Astrocyte (in vitro differentiated cells and primary cell): ENCODE measurements around the gene ZNF462. TPM values are rescaled to one million over a fixed set of nuclear protein-coding genes. Genes with fewer than 3 reads are reported as not detected.

Source experiments
- DNase-seq: peaks from one replicate; pipeline ENCODE4 v3.0.0-alpha.2; 2010; ENCODE audit warnings: low read depth
- FAIRE-seq: peaks from 2 replicates; lab custom pipeline; 2011; peaks lifted over from hg19 to GRCh38; lab: Jason Lieb, UNC
- H2AFZ ChIP-seq: 2 replicates; pipeline ENCODE4 v1.6.0; 2012; ENCODE audit warnings: low read depth, low read length, inconsistent platforms
- H3K27ac ChIP-seq: 2 replicates; pipeline ENCODE4 v1.5.1; 2011; ENCODE audit warnings: low read depth, low read length, inconsistent platforms
- H3K27me3 ChIP-seq: 2 replicates; pipeline ENCODE4 v1.6.0; 2011; ENCODE audit warnings: low read length, inconsistent platforms; ENCODE audit not compliant: insufficient read depth
- H3K36me3 ChIP-seq: 2 replicates; pipeline ENCODE4 v1.5.1; 2011; ENCODE audit warnings: low read length, inconsistent platforms; ENCODE audit not compliant: insufficient read depth
- H3K4me1 ChIP-seq: 2 replicates; pipeline ENCODE4 v1.5.1; 2011; ENCODE audit warnings: low read length, inconsistent platforms; ENCODE audit not compliant: insufficient read depth
- H3K4me2 ChIP-seq: 2 replicates; pipeline ENCODE4 v1.6.0; 2012; ENCODE audit warnings: low read length, inconsistent platforms
- H3K4me3 ChIP-seq: 2 replicates; pipeline ENCODE4 v1.5.1; 2011; ENCODE audit warnings: low read depth, mild to moderate bottlenecking, low read length, inconsistent platforms; ENCODE audit not compliant: insufficient read depth
- H3K79me2 ChIP-seq: 2 replicates; pipeline ENCODE4 v1.6.0; 2012; ENCODE audit warnings: mild to moderate bottlenecking, low read length, inconsistent platforms; ENCODE audit not compliant: insufficient read depth
- H3K9ac ChIP-seq: 2 replicates; pipeline ENCODE4 v1.6.0; 2012; ENCODE audit warnings: mild to moderate bottlenecking, low read length, inconsistent platforms
- H3K9me3 ChIP-seq: 2 replicates; pipeline ENCODE4 v1.5.1; 2012; ENCODE audit warnings: low read depth, mild to moderate bottlenecking, low read length, inconsistent platforms; ENCODE audit not compliant: insufficient read depth
- H4K20me1 ChIP-seq: 2 replicates; pipeline ENCODE4 v1.6.0; 2012; ENCODE audit warnings: low read length, inconsistent platforms; ENCODE audit not compliant: insufficient read depth
- H3K27ac Mint-ChIP-seq: one replicate; pipeline ENCODE4 v1.8.0; 2021; ENCODE audit warnings: mild to moderate bottlenecking, mixed read lengths; ENCODE audit not compliant: unreplicated experiment
- H3K27me3 Mint-ChIP-seq: one replicate; pipeline ENCODE4 v1.8.0; 2021; ENCODE audit warnings: low read depth, mixed read lengths; ENCODE audit not compliant: unreplicated experiment
- H3K36me3 Mint-ChIP-seq: one replicate; pipeline ENCODE4 v1.8.0; 2021; ENCODE audit warnings: low read depth, mixed read lengths; ENCODE audit not compliant: unreplicated experiment
- H3K4me1 Mint-ChIP-seq: one replicate; pipeline ENCODE4 v1.8.0; 2021; ENCODE audit warnings: low read depth, mixed read lengths; ENCODE audit not compliant: unreplicated experiment
- H3K4me3 Mint-ChIP-seq: one replicate; pipeline ENCODE4 v1.8.0; 2021; ENCODE audit warnings: mild to moderate bottlenecking, moderate library complexity, mixed read lengths; ENCODE audit not compliant: unreplicated experiment
- H3K9me3 Mint-ChIP-seq: one replicate; pipeline ENCODE4 v1.8.0; 2021; ENCODE audit warnings: mild to moderate bottlenecking, mixed read lengths; ENCODE audit not compliant: unreplicated experiment
- CTCF ChIP-seq: IDR thresholded peaks from 2 replicates; pipeline ENCODE4 v1.5.1; 2011; ENCODE audit warnings: low read depth, mild to moderate bottlenecking, inconsistent platforms, low read length, moderate library complexity; ENCODE audit not compliant: insufficient read depth
- EZH2 ChIP-seq: IDR thresholded peaks from 2 replicates; pipeline ENCODE4 v1.6.1; 2012; ENCODE audit warnings: mild to moderate bottlenecking, low read length, inconsistent platforms; ENCODE audit not compliant: insufficient read depth
- total RNA-seq: library from RNA; stranded (reverse); gene quantifications from 2 replicates; pipeline ENCODE4 v1.2.1, GENCODE V29; 2021

Gene ZNF462
- total RNA-seq, 1 donor from 2014 or later: 126 TPM

DNA sequence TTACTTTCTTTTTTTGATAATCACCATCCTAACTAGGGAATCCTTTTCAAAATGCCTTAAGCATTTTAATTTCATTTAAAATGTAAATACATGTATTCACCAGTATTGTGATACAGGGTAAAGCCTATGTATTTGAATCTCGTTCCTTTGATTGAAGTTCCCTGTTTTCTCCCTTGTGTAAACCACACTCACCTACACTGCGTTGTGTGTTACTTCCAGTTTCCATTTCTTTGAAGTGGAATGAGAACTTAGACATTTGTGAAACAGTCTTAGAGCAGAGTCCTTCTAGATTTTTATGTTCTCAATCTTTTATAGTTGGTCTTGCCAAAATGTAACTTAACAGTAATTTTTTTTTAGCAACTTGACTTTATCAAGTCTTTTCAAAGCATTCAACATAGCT is 101.4 kb downstream of the ZNF462 start:
- FAIRE-seq (no peak), DNase-seq (no peak)
- no peak for TF ChIP-seq EZH2
- H3K36me3 ChIP-seq: peaks cover 4% of the 10 kb centered on the region
- H3K4me1 ChIP-seq: peaks cover 18% of the 10 kb centered on the region
- no peaks in the 10 kb centered on the region for H3K27me3 ChIP-seq
- no peaks in the 10 kb centered on the region for H4K20me1 ChIP-seq
- peaks cover 24% of the 10 kb centered on the region for H3K36me3 Mint-ChIP-seq
- peaks cover 28% of the 10 kb centered on the region for H3K4me1 Mint-ChIP-seq
- H3K4me3 Mint-ChIP-seq: no peak overlapping the region
- H3K9ac ChIP-seq: no peak overlapping the region
- H3K79me2 ChIP-seq: no peaks in the 10 kb centered on the region
- no peak overlapping the region for H3K27ac ChIP-seq
- H3K9me3 Mint-ChIP-seq: peaks cover 2% of the 10 kb centered on the region
- H3K27me3 Mint-ChIP-seq: no peaks in the 10 kb centered on the region
- no peak overlapping the region for H3K4me3 ChIP-seq
- H2AFZ ChIP-seq: no peak overlapping the region
- no peak overlapping the region for H3K4me2 ChIP-seq
- no peaks in the 10 kb centered on the region for H3K9me3 ChIP-seq
- H3K27ac Mint-ChIP-seq: no peak overlapping the region

DNA sequence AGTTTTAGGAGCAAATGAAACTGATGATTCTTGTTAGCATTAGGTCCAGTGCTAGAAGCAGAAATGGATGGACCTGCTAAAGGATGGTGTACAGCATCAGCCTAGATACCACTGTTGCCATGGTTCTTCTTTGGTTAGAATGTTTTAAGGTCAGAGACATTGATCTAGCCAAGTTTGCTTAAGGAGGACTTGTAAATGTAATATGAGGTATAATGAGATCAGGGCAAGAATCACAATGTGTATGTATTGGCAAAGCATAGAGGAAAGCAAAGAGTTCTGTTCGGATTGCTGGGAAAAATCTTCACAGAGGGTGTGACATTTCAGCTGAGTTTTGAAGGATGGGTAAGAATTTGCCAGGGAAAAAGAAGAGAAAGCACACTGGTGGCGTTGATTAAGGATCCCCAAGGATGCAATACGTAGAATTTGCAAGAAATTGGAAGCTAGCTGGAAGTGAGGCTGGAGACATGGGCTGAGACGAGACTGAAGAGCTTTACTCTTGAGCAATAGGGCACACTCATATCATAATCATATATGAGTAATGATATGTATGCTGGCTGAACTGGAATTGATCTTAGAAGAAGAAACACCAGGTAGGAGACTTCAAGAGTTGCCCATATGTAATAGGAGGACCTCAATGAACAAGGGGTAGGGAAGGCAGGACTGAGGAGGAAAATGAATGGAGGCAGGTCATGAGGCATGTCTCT is 102.0 kb downstream of the ZNF462 start:
- H3K27ac ChIP-seq: no peak overlapping the region
- no peak overlapping the region for H3K4me2 ChIP-seq
- Mint-ChIP-seq H3K27me3 (no peaks in the 10 kb centered on the region), H3K4me3 (no peak overlapping the region), H3K27ac (no peak overlapping the region), H3K9me3 (peaks cover 2% of the 10 kb centered on the region), H3K4me1 (peaks cover 32% of the 10 kb centered on the region), H3K36me3 (peaks cover 24% of the 10 kb centered on the region)
- no peak for DNase-seq
- H4K20me1 ChIP-seq: no peaks in the 10 kb centered on the region
- no peak overlapping the region for H3K9ac ChIP-seq
- no peaks in the 10 kb centered on the region for H3K9me3 ChIP-seq
- peaks cover 17% of the 10 kb centered on the region for H3K4me1 ChIP-seq
- TF ChIP-seq CTCF (no peak), EZH2 (no peak)
- no peaks in the 10 kb centered on the region for H3K27me3 ChIP-seq
- no peak for FAIRE-seq
- H3K79me2 ChIP-seq: no peaks in the 10 kb centered on the region
- H3K4me3 ChIP-seq: no peak overlapping the region
- peaks cover 4% of the 10 kb centered on the region for H3K36me3 ChIP-seq
- no peak overlapping the region for H2AFZ ChIP-seq

DNA sequence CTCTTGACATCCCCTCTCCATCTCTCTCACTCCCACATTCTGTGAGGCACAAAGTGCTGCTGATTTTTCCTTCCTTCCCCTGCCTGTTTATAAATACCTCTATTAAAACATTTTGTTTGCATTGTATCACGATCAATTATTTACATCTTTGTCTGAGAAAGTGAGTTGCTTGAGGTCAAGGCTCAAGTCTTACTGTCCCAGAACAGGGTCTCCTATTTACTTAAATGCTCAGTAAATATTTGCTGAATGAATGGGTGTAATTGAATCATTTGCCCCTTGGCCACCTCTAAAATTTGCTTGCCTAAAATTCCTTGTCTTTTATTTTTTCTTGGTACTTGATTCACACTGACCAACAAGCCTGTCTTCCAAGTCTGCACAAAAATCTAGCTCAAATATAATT is 103.5 kb downstream of the ZNF462 start:
- Histone ChIP-seq H3K4me3 (no peak overlapping the region), H3K9me3 (no peaks in the 10 kb centered on the region), H3K4me2 (no peak overlapping the region), H4K20me1 (no peaks in the 10 kb centered on the region), H3K9ac (no peak overlapping the region), H3K27ac (no peak overlapping the region), H3K27me3 (no peaks in the 10 kb centered on the region), H2AFZ (no peak overlapping the region), H3K36me3 (peaks cover 4% of the 10 kb centered on the region), H3K79me2 (no peaks in the 10 kb centered on the region), H3K4me1 (peaks cover 22% of the 10 kb centered on the region)
- Mint-ChIP-seq H3K36me3 (peaks cover 17% of the 10 kb centered on the region), H3K9me3 (peaks cover 2% of the 10 kb centered on the region), H3K27me3 (no peaks in the 10 kb centered on the region), H3K4me3 (no peak overlapping the region), H3K27ac (no peak overlapping the region), H3K4me1 (peaks cover 43% of the 10 kb centered on the region)
- no peak for TF ChIP-seq EZH2
- TF ChIP-seq CTCF: no peak
- FAIRE-seq (no peak), DNase-seq (no peak)
